GM18499 (cell line): ENCODE measurements around the gene PPP1R18.
"Not testable (repeated sequence)": the region's sequence is repeated elsewhere in the genome, so short reads cannot be mapped to it uniquely, and the experiment has no call there.

Source experiments
- ATAC-seq: cut with Tn5 transposase; IDR thresholded peaks from one replicate; pipeline ENCODE4 v1.9.1; 2021; ENCODE audit warnings: moderate number of reproducible peaks; ENCODE audit not compliant: insufficient read depth, unreplicated experiment

PPP1R18 gene

GRCh38 chr6:30686009-30686907, at the start of gene PPP1R18:
PPP1R18 (minus strand) TSS chr6:30686645; CDS start chr6:30686018, 627 bp downstream.
- ATAC-seq: no peak

- ATAC-seq: no peak
Observed at GRCh38 chr6:30735668-30736314, 49.3 kb upstream of the PPP1R18 start.

- ATAC-seq: no peak
Observed at GRCh38 chr6:30732237-30732943, 45.9 kb upstream of the PPP1R18 start.

GRCh38 chr6:30730601-30731435, 44.4 kb upstream of the PPP1R18 start:
- no peak for ATAC-seq

- no peak for ATAC-seq
Observed at GRCh38 chr6:30727920-30728553, 41.6 kb upstream of the PPP1R18 start.

GRCh38 chr6:30726506-30727413, 40.3 kb upstream of the PPP1R18 start:
- no peak for ATAC-seq

GRCh38 chr6:30725713-30726505, 39.5 kb upstream of the PPP1R18 start:
- ATAC-seq: no peak

- no peak for ATAC-seq
Observed at GRCh38 chr6:30724906-30725667, 38.6 kb upstream of the PPP1R18 start.

GRCh38 chr6:30723843-30724741, 37.6 kb upstream of the PPP1R18 start:
- not testable (repeated sequence) for ATAC-seq

GRCh38 chr6:30723159-30723842, 36.9 kb upstream of the PPP1R18 start:
- ATAC-seq: not testable (repeated sequence)

GRCh38 chr6:30722280-30723112, 36.1 kb upstream of the PPP1R18 start:
- no peak for ATAC-seq

- not testable (repeated sequence) for ATAC-seq
Observed at GRCh38 chr6:30722025-30722279, 35.5 kb upstream of the PPP1R18 start.

GRCh38 chr6:30721198-30722024, 35.0 kb upstream of the PPP1R18 start:
- ATAC-seq: no peak

GRCh38 chr6:30720738-30721197, 34.3 kb upstream of the PPP1R18 start:
- no peak for ATAC-seq
